Measurements from ENCODE around the gene LRFN5.
A peak's percentile ranks its signal among the peaks of the same experiment; 100 is the strongest.

The LRFN5 gene

DNA sequence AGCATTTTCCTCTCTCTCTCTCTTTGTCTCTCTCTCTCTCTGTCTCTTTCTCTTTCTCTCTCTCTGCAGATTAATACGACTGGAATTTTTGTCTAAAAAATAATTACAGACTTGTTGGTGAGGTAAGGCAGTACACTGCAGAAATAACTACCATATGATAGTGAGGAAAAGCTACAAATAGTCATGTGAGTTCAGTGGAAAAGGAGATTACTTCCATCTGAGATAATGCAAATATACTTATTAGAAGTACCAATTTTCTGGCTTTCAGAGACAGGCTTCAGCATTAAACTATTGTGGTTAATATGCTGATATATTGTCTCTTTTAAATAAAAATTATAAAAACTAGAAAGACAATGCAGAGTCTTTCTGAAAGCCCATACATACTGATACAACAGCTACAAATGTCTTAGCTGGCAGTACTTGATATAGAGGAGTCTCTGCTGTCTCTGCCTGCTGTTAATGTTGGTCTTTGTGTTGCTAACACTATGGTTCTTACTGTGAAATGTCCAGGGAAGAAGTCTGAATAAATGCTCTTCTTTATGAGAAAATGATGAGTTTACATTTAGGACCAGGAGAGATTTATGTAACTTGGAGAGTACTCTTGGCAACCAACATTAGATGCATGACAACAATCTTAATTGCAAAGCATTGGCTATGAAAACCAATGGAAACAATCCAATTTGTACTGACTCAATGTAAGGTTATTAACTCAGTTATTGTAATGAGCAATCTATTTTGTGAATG lies 167.0 kb downstream of the LRFN5 start:
- DNase-seq (ENCODE audit: low read depth in 2 of 2), result no peak

DNA sequence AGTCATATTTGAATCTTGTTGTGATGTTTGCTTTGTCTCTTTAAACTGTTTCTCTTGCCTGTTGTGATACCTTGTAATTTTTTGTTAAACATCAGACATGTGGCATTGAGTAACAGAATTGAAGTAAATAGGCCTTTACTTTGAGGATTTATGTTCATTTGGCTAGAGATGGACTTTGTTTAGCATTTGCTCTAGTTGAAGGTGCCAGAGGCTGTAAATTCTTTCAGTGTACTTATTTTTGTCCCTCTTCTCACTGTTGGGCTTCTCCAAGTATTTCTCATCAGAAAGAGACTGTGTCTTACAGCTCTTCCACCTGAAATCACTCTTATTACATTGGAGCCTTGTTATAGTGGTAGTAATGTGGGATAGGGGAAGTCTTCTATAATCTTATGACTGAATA lies 175.8 kb downstream of the LRFN5 start:
- DNase-seq (ENCODE audit: low read depth in 2 of 2), result no peak

DNA sequence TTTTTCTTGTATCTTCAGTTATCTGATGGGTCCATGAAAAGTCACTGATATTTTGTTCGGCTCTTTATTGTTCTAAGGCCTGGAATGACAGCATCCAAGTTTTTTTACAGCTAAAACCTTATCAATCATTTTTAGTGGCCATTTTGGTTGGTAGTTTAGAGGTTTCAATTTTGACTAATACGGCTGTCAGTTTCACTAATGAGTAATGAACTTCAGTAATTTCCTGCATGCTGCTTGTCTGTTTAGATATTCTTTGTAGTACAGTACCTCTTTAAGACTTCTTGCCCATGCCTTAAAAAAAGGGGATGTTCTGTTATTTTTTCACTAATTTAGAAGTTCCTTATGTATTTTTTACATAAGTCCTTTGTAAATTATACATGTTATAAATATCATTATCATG lies 176.7 kb downstream of the LRFN5 start:
- DNase-seq (ENCODE audit: low read depth in 2 of 2), result no peak

DNA sequence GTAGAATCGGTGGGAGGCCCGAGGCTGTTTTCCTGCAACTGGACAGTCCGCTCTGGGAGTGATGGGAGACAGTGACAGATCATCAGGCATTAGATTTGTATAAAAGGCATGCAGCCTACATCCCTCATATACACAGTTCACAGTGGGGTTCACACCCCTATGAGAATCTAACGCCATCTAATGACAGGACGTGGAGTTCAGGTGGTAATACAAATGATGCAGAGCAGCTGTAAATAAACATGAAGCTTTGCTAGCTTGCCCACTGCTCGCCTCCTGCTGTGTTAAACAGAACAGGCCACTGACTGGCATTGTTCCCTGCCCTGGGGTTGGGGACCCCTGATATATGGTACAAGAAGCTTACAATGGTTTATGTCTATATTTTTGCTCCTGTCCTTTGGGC lies 179.0 kb downstream of the LRFN5 start:
- DNase-seq (ENCODE audit: low read depth in 2 of 2), result no peak

DNA sequence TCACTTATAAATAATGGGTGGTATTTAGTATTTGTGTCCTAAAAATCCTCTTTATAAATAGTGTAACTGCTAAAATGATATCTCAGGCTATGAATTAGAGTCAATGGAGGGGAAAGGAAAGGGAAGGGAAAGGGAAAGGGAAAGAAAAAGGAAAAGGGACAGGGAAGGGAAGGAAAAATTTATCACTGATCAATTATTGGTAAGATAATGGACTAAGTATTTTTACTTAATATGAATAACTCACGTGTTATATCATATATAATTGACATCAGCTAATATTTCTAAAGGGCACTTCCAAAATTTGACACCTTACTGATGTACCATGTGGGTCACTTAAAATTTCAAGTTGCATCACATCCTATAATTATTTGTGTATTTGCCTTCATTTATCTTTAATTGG lies 193.1 kb downstream of the LRFN5 start:
- DNase-seq (ENCODE audit: low read depth in 2 of 2), result no peak

DNA sequence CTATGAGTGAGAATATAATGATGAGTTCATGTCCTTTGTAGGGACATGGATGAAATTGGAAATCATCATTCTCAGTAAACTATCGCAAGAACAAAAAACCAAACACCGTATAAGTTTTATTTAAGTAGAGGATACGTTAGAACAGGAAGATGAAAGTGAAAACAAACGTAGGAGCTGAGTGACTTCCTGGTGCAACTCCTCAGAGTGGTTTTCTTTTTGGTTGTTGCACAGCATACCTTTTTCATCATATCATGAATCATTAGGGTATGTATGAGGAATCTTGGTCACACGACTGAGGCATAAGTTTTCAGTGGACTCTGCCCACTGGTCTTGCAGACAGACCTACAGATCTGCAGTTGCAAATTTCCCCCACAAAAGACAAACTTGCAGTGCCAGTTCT lies 199.0 kb downstream of the LRFN5 start:
- DNase-seq (ENCODE audit: low read depth in 2 of 2), result no peak

DNA sequence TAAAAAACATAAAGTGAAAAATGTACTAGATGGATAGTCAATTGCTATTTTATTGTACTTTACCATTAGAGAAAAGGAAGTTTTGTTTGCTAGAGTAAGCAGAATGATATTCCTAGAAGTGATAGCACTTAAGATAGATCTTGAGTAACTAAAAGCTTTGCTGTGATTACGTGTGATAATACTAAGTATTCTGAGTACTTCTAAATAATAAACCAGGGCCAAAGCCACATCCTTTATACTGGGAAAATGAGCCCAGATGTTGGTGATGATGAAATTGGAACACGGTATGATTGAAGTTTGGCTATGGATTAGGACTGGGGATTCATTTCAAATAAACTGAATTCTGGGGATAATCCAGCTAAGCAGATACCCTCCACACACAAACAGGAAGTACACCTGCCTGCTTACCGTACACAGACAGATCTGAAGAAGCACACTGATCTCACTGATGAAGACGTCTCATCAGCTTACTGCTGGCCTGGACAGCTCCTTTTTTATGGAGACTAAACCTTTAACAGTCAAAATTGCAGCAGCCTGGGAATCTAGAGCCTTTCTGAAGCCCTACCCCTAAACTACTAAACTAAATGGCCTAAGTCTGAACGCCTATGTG lies 199.8 kb downstream of the LRFN5 start:
- DNase-seq (ENCODE audit: low read depth in 2 of 2), result no peak

DNA sequence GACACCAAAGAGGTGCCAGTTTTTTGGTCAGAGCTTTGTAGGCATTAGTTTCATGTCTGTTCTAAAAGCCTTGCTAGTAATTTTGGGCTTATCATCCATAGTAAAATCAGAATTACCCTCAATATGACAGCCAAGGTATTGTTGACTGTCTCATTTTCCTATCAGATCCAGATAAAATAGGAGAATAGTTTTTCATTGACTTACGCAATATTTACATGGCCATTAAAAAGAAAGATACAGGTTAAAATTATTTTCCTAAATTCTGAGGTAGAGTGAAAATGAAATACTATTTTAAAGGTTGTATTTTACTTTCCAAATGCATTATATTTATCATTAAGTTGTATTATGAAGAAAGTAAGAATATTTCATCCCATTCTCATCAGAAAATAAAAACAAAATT lies 203.7 kb downstream of the LRFN5 start:
- DNase-seq (ENCODE audit: low read depth in 2 of 2), result no peak

DNA sequence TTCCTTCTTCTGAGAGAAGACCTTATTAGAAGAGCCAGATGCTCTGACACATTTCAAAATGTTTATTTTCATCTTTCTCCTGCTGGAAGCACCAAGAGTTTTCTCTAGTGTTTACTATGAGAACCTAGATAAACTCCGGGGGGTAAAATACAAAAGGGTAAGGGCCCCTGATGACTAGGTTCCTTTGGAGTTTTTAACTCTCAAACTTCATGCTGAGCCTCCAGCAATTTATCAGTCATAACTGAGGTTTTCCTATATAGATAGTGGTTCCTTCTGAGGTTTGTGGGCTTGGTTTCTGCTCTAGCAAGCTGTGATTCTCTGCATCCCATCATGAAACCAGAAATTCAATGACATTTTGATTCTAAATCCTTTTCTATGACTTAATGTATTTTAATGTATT lies 210.9 kb downstream of the LRFN5 start:
- DNase-seq (ENCODE audit: low read depth in 2 of 2), result no peak

DNA sequence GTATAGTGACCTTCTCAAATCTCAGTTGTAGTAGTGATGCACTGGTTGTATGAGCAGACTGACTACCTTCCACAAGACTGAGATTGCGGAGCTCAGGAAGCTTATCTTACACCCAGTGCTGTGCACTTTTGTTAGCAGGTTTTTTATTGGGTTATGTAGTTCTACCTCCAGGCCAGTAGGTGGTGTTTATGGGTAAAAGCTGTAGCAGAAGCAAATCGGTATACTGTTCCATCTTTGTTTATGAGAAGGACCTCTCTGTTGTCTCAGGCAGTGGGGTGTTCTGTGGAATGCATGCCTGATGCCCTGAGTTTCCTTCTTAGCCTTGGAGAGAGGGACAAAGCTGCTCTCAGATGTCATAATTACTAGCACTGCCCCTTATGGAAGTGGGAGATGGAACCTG lies 217.8 kb downstream of the LRFN5 start:
- no peak for DNase-seq (ENCODE audit: low read depth in 2 of 2)

DNA sequence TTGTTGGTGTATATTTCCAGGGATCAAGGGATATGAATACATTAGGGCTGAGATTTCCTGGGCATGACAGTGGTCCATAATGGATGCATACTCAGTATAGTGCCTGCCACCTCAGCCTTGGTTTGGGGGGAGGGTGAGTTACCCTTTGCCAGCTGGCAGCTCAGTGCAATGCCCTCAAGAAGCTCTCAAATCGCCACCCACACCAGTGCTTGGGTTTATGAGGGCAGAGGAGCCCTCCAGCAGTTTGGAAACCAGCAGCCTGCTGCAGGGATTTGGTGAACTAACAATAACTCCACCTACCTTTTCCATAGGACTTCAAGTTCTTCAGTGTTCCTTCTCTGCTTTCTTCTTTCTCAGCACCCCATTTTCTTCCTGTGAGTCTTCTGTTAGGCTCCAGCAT lies 218.9 kb downstream of the LRFN5 start:
- DNase-seq (ENCODE audit: low read depth in 2 of 2), result no peak

DNA sequence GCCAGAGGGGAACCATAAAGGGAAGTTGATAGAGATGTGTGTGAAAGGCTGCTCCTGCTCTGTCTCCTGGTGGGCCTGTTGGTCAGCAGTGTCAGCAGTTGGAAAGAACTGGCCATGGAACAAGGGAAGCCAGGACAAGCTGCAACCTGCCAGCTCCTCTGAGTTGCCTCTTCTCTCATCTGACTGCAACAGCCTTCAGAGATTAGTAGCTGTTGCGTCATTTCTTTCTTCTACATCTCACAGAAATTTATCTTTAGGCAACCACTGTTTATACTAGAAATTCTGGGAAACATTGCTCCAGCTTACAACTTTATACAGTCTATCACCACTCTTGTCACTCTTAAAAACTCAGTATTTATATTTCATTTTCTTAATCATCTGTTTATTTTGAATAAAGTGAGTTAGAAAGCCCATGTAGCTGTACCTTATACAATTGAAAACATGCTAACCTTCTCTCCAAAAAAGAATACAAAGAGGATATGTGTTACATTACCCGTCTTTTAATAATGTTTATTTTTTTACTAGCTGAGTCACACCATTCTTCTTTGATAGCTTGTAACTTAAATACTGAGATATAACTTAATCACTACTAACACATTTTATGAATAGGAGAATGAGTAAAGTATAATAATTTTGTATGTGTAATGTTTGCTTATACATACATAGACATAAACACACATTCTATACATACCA lies 224.2 kb downstream of the LRFN5 start:
- peak; percentile 35 to 41 for DNase-seq (ENCODE audit: low read depth in 2 of 2)

DNA sequence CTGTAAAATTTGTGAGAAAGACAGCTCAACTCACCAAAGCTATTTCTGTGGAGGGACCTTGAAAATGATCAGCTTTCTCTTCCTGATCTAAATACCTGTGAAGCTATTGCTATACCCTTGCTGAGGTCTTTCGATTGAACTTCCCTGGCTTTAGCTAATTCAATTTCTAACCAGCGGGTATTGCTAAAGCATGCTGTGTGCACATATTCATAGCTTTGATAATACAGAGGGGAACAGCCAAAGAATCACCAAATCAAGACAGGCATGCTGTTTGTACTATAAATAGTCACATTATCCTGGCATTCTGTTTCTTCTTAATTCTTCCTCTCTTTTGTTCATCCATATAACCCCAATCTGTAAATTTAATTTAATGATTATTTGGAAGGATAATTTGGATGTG lies 233.0 kb downstream of the LRFN5 start:
- DNase-seq (ENCODE audit: low read depth in 2 of 2), result no peak

DNA sequence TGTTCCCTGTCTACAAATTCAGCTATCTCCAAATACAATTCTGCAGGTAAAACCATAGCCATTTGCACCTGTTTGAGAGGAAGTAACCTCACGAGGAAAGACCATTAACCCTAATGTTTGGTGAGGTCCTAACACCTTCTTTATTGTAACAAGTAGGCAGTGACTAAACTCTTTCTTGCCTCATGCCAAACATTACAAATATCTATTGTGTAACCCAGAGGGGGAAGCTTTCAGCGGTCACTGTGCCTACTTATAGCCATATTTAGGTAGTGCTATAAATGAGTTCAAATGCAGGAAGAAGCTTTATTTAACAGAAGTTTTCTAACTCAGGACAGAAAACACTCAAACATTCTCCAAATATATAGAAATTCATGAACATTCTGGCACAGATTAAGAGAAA lies 252.7 kb downstream of the LRFN5 start:
- no peak for DNase-seq (ENCODE audit: low read depth in 2 of 2)

DNA sequence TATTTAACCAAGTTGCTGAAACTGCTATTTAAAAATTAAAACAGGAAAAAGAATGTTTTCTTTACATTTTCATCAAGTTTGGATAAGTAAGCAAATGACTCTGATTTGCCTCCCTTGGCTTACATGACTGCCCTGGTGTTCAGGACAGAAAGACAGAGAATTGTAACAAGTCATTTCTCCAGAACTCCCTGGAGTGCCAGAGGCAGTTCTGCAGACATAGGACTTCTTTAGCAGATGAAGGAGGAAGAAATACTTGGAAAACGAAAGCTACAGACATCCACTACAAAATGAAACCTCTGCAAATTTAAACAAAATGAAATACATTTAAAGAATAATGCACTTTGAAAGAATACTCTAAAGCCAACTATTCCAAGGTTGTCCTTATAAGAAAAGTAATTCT lies 253.9 kb downstream of the LRFN5 start:
- no peak for DNase-seq (ENCODE audit: low read depth in 2 of 2)

DNA sequence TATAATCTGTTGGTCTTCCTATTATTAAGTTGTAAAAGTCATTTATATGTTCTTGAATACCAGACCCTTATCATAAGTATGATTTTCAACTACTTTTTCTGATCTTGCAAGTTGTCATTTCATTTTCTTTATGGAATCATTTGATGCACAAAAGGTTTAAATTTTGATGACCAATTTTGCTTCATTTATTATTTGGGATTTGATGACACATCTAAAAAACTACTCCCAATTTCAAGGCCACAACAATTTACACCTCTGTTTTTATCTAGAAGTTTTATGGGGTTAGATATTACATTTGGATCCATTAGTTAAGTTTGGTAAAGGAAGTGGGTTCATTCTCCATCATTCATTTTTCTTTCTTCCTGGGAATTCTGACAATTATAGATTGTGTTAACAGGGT lies 259.2 kb downstream of the LRFN5 start:
- no peak for DNase-seq (ENCODE audit: low read depth in 2 of 2)

DNA sequence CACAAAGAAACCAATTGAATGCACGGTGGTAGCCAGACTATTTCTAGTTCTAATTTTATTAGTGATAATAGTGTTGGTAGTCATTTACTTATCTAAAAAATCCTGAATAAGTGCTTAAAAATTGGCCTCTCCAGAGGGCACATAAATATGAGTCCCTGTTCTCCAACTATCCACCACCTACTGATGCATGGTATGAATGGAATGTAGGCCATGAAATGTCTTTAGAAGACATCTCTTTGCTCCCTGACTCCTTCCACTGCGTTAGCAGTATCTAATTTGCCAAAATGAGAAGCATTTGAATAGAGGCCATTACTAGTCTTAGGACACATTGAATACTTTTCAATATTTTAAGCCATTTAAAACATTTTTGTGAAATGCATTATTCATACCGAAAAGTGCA lies 261.7 kb downstream of the LRFN5 start:
- peak; percentile 4 to 11 for DNase-seq (ENCODE audit: low read depth in 2 of 2)

DNA sequence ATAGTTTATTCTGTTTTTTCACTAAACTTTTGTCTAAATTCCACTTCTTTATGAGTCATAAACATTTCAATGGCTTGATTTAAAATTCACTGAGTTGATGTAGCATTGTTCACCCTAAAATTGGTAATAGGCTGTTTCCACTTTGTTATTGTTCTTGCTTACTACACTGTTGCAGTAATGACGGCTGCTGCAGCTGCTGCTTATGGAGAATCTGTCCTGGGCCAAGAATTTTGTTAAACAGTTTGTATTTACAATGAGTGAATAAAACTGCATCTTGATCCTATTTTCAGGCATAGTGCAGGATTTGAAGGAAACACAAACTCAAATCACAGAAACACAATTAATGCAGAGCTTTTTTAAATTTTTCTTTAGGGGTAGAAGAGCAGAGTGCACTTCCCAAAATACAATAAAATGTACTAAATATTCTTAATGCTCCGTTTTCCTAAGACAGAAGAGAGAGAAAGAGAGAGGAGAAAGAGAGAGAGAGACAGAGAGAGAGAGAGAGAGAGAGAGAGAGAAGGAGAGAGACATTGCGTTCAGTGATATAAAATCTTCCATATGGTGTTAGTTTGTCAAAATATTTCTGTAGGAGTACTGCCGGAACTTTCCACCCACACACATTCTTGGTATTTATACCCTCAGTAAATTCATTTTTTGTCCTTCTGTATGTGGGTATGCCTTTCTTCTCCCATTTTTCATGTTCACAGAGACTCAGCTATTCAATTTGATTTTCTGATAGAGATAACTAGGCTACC lies 266.4 kb downstream of the LRFN5 start:
- DNase-seq (ENCODE audit: low read depth in 2 of 2), result peak; percentile 46 to 49

DNA sequence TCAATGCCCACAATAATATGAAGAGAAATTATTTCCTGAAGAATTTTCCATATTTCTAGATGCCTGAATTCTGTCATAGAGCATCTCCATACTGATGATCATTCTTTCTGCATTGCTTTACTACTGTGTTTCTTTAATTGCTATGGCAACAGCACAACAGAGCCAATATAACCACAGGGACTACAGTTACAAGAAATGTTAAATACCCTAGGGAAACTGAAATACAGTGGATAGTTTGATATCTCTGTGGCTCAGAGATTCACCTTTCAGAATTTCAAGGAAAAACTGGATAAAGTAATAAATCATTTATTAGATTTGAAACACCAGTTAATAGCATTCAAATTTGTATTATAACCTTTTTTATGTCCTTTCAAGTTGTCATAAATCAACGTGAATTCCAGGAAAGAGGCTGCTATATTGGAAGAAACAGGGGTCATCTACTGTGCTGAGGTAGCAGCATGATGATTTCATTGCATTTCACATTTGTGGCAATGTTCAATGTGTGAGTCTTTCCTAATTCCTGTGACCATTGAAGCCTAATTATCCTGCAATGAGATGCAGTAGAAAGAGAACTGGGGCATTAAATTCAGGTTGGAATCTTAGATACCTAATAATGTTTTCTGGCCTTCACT lies 267.1 kb downstream of the LRFN5 start:
- peak; percentile 71 to 75 for DNase-seq (ENCODE audit: low read depth in 2 of 2)

DNA sequence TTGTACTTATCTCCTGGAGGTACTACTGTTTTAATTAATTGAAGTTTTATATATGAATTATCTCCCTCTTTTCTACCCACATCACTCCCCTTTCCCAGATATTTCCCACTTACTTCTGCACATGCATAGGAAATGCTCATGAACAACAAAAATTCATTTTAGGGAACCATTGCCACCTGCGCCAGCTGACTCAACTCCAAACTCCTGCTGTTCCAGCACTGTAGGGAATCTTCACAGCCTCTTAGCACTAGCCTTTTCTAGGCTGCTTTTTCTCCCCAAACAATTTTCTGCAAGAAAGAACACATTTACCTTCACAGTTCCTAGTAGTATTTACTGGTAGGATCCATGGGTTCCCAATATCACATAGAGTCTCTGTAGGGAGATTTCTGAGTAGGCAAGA lies 268.4 kb downstream of the LRFN5 start:
- no peak for DNase-seq (ENCODE audit: low read depth in 2 of 2)

DNA sequence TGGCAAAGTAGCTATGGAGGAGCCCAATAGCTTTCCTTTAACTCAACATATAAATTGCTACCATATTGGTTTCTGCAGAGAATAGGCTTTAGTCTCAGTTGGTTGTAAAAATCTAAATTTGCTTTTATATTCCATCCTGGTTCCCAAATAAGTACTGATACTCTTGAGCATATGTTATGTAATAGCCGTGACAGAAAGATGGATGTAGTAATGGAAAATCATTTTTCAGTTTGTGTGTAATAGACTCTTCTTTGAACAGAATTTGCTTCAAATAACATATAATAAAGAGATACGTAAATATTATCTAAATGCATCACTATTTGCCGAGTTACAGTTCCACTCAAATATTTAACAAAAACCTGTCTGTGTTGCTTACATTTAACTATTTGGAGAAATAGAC lies 271.6 kb downstream of the LRFN5 start:
- no peak for DNase-seq (ENCODE audit: low read depth in 2 of 2)

DNA sequence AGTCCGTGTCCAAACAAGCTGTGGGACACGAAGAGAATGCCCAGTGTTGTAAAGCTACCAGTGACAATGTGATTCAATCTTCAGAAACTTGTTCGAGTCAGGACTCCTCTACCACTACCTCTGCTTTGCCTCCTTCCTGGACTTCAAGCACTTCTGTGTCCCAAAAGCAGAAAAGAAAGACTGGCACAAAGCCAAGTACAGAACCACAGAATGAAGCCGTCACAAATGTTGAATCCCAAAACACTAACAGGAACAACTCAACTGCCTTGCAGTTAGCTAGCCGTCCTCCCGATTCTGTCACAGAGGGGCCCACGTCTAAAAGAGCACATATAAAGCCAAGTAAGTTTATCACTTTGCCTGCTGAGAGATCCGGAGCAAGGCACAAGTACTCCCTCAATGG lies 284.9 kb downstream of the LRFN5 start:
- DNase-seq (ENCODE audit: low read depth in 2 of 2), result no peak
